ENCODE results near the gene MED17.
"Not testable (repeated sequence)": the region's sequence is repeated elsewhere in the genome, so short reads cannot be mapped to it uniquely, and the experiment has no call there.

The MED17 gene

GRCh38 chr11:93741882-93742226, 42.2 kb upstream of the MED17 start:
- DNase-seq: peak; percentile 47
- H3K36me3 ChIP-seq (replicated peaks; ENCODE audit: insufficient read depth, low read length): peaks cover 14% of the 10 kb centered on the region; the same call in 1 of the 2 replicates
- H3K4me1 ChIP-seq (ENCODE audit: low read length): peaks cover 14% of the 10 kb centered on the region
- peak overlapping the region; percentile 92 for H3K27ac ChIP-seq (ENCODE audit: low read length)
- H3K9me2 ChIP-seq (replicated peaks; ENCODE audit: insufficient read depth, low read length): no peaks in the 10 kb centered on the region
- peaks cover 64% of the 10 kb centered on the region for H3K79me2 ChIP-seq (ENCODE audit: low read length)
- peak overlapping the region; percentile 78 for H2AFZ ChIP-seq (ENCODE audit: low read length)
- peak overlapping the region; percentile 68 for H3K4me2 ChIP-seq (ENCODE audit: low read depth, low read length)
- H3K9me3 ChIP-seq (replicated peaks; ENCODE audit: insufficient read depth, low read length): no peaks in the 10 kb centered on the region
- TF ChIP-seq CTCF (IDR thresholded peaks at IDR 0.05; ENCODE audit: low read length) (no peak), EZH2 (optimal IDR thresholded peaks at IDR 0.05; ENCODE audit: low read depth, low read length) (no peak), EZH2phosphoT487 (IDR thresholded peaks at IDR 0.05; ENCODE audit: low read length) (no peak)
- H4K20me1 ChIP-seq (ENCODE audit: insufficient read depth, low read length): peaks cover 26% of the 10 kb centered on the region; the same call in 1 of the 2 replicates
- peaks cover 49% of the 10 kb centered on the region for H3F3A ChIP-seq (ENCODE audit: insufficient read depth, low read length)
- peak overlapping the region; percentile 96 for H3K4me3 ChIP-seq (ENCODE audit: low read length)
- H3K9ac ChIP-seq (ENCODE audit: low read length): peak overlapping the region; percentile 99
- H3K27me3 ChIP-seq (replicated peaks; ENCODE audit: insufficient read depth, low read length): no peaks in the 10 kb centered on the region

DNA sequence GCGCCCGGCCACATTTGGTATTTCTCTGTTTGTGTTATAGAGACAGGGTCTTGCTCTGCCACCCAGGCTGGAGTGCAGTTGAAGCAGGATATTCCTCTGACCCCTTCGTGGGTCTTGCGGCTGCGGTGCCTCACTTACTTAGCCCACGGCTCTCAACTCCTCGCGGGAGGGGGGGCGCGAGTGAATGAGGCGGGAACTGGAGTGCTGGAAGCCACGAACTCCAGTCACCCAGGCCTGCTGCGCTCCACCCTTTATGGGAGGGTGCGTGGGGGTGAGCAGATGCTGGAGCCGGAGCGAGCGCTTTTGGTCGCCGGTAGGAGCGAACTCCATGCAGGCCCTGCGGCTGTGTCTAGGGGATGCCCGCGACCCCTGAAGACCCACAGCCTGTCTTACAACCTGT, 40.8 kb upstream of the MED17 start:
- Histone ChIP-seq H3K27me3 (replicated peaks; ENCODE audit: insufficient read depth, low read length) (no peaks in the 10 kb centered on the region), H3F3A (ENCODE audit: insufficient read depth, low read length) (peaks cover 35% of the 10 kb centered on the region), H3K9ac (ENCODE audit: low read length) (no peak overlapping the region), H3K36me3 (replicated peaks; ENCODE audit: insufficient read depth, low read length) (peaks cover 5% of the 10 kb centered on the region; the same call in 1 of the 2 replicates), H3K4me3 (ENCODE audit: low read length) (no peak overlapping the region), H3K79me2 (ENCODE audit: low read length) (peaks cover 50% of the 10 kb centered on the region), H3K27ac (ENCODE audit: low read length) (no peak overlapping the region), H3K9me3 (replicated peaks; ENCODE audit: insufficient read depth, low read length) (no peaks in the 10 kb centered on the region), H3K4me1 (ENCODE audit: low read length) (0 out of 2 replicates have a peak, but pooled peaks cover 3% of the 10 kb centered on the region), H4K20me1 (ENCODE audit: insufficient read depth, low read length) (peaks cover 12% of the 10 kb centered on the region; the same call in 1 of the 2 replicates), H2AFZ (ENCODE audit: low read length) (no peak overlapping the region), H3K9me2 (replicated peaks; ENCODE audit: insufficient read depth, low read length) (no peaks in the 10 kb centered on the region), H3K4me2 (ENCODE audit: low read depth, low read length) (no peak overlapping the region)
- DNase-seq: no peak
- no peak for TF ChIP-seq CTCF (IDR thresholded peaks at IDR 0.05; ENCODE audit: low read length)
- TF ChIP-seq EZH2phosphoT487 (IDR thresholded peaks at IDR 0.05; ENCODE audit: low read length): no peak
- no peak for TF ChIP-seq EZH2 (optimal IDR thresholded peaks at IDR 0.05; ENCODE audit: low read depth, low read length)

GRCh38 chr11:93744669-93745004, 39.4 kb upstream of the MED17 start:
- no peaks in the 10 kb centered on the region for H3K9me2 ChIP-seq (replicated peaks; ENCODE audit: insufficient read depth, low read length)
- no peaks in the 10 kb centered on the region for H3K27me3 ChIP-seq (replicated peaks; ENCODE audit: insufficient read depth, low read length)
- TF ChIP-seq CTCF (IDR thresholded peaks at IDR 0.05; ENCODE audit: low read length) (no peak), EZH2phosphoT487 (IDR thresholded peaks at IDR 0.05; ENCODE audit: low read length) (no peak), EZH2 (optimal IDR thresholded peaks at IDR 0.05; ENCODE audit: low read depth, low read length) (no peak)
- H3K9ac ChIP-seq (ENCODE audit: low read length): no peak overlapping the region
- H3K4me1 ChIP-seq (ENCODE audit: low read length): 0 out of 2 replicates have a peak, but pooled peaks cover 3% of the 10 kb centered on the region
- no peak for DNase-seq
- H3K4me2 ChIP-seq (ENCODE audit: low read depth, low read length): no peak overlapping the region
- H3K36me3 ChIP-seq (replicated peaks; ENCODE audit: insufficient read depth, low read length): 0 out of 2 replicates have a peak, but pooled peaks cover 2% of the 10 kb centered on the region
- no peak overlapping the region for H3K27ac ChIP-seq (ENCODE audit: low read length)
- no peak overlapping the region for H3K4me3 ChIP-seq (ENCODE audit: low read length)
- no peaks in the 10 kb centered on the region for H4K20me1 ChIP-seq (ENCODE audit: insufficient read depth, low read length)
- peaks cover 36% of the 10 kb centered on the region for H3K79me2 ChIP-seq (ENCODE audit: low read length)
- no peaks in the 10 kb centered on the region for H3K9me3 ChIP-seq (replicated peaks; ENCODE audit: insufficient read depth, low read length)
- no peak overlapping the region for H2AFZ ChIP-seq (ENCODE audit: low read length)
- H3F3A ChIP-seq (ENCODE audit: insufficient read depth, low read length): peaks cover 22% of the 10 kb centered on the region

DNA sequence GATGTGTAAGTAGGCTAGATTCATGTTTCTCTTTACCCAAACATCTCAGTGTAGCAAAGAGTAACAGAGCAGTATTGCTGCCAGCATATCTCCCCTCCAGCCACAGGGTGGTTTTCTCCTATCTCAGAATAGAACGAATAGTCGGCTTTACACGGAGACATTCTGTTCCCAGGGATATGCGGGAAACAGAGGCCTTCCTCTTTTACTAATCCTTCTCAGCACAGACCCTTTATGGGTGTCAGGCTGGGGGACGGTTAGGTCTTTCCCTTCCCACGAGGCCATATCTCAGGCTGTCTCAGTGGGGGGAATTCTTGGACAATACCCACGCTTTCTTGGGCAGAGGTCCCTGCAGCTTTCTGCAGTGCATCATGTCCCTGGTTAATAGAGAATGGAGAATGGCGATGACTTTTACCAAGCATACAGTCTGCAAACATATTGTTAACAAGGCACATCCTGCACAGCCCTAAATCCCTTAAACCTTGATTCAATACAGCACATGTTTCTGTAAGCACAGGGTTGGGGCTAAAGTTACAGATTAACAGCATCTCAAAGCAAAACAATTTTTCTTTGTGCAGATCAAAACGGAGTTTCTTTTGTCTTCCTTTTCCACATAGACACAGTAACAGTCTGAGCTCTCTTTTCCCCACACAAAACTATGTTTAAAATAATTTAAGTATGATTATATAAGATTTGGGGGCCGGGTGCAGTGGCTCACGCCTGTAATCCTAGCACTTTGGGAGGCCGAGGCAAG, 38.9 kb upstream of the MED17 start:
- H2AFZ ChIP-seq (ENCODE audit: low read length); H3K9me2 ChIP-seq (replicated peaks; ENCODE audit: insufficient read depth, low read length); H3K9ac ChIP-seq (ENCODE audit: low read length); H4K20me1 ChIP-seq (ENCODE audit: insufficient read depth, low read length); H3K4me2 ChIP-seq (ENCODE audit: low read depth, low read length); H3K4me3 ChIP-seq (ENCODE audit: low read length); H3K27me3 ChIP-seq (replicated peaks; ENCODE audit: insufficient read depth, low read length); H3K4me1 ChIP-seq (ENCODE audit: low read length); DNase-seq; H3K27ac ChIP-seq (ENCODE audit: low read length); H3K36me3 ChIP-seq (replicated peaks; ENCODE audit: insufficient read depth, low read length); H3K9me3 ChIP-seq (replicated peaks; ENCODE audit: insufficient read depth, low read length): not testable (repeated sequence)
- H3F3A ChIP-seq (ENCODE audit: insufficient read depth, low read length): peaks cover 17% of the 10 kb centered on the region
- H3K79me2 ChIP-seq (ENCODE audit: low read length): peaks cover 31% of the 10 kb centered on the region

All from MM.1S (cell line).